Raji (cell line): ENCODE data around the gene NDUFS1.
A peak's percentile ranks its signal among the peaks of the same experiment; 100 is the strongest.

Experiments used
- POLR2A ChIP-seq: IDR thresholded peaks from 2 replicates; pipeline ENCODE4 v1.6.1; 2011; ENCODE audit warnings: low read depth, low read length, control low read depth; ENCODE audit not compliant: insufficient read depth

NDUFS1 gene

DNA sequence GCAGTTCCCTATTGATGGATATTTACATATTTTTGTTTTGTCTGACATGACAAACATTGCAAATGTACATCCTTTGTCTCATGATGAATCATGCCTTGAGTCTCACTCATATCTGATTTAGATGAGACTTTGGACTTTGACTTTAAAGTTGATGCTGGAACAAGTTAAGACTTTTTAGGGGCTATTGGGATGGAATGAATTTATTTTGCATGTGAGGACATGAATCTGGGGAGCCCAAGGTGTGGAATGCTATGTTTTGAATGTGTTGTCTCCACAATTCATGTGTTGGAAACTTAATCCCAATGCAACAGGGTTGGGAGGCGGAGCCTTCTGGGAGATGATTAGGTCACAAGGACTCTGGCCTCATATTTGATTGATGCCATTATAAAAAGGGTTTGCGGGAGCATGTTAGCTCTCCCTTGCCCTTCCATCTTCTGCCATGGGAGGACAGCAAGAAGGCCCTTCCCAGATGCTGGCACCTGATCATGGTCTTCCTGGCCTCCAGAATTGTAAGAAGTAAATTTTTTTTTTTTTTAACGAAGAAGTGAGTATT lies 44.1 kb downstream of the NDUFS1 start:
- no peak for TF ChIP-seq POLR2A

DNA sequence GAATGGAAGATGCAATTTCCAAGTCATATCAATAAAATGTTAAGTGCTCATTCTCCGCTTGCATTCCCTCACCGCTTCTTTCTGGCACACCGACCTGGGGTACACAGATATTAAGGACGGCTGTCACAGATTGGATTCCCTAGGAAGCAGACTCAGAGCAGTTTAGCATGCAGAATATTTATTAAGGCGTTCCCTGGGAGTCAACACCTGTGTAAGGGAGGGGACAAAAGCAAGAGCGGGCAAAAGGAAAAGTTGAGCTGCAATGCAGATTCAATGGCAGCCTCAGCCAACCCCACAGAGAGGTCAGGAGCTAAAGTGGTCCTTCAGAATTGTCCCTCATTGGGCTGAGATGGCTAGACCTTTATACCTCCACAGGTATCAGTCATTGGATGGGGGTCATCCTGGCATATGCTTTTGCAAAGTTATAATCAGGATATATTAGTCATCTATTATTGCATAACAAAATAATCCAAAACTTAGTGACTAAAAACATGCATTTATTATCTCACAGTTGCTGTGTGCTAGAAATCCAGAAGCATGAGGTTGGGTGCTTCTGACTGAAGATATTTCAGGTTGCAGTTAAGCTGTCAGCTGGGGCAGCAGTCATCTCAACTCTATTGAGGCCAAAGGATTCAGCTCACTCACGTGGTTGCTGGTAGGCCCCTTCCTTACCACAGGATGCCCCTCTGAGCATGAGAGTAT lies 46.2 kb downstream of the NDUFS1 start:
- TF ChIP-seq POLR2A, result no peak

DNA sequence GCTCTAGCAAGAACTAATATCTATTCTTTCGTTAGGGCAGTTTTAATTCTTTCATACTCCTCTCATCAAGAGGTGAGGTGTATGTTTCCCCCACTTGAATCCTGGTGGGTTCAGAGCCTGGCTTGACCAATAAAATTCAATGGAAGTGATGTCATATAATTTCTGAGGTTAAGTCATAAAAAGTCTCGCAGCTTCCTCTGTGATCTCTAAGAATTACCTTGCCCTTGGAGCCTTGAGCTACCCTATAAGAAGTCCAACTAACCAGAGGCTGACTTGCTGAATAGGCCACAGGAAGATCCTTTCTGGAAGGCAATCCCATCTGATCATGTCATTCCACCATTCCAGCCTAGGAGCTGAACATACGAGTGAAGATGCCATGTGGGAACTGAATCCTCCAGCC lies 47.1 kb downstream of the NDUFS1 start:
- no peak for TF ChIP-seq POLR2A

DNA sequence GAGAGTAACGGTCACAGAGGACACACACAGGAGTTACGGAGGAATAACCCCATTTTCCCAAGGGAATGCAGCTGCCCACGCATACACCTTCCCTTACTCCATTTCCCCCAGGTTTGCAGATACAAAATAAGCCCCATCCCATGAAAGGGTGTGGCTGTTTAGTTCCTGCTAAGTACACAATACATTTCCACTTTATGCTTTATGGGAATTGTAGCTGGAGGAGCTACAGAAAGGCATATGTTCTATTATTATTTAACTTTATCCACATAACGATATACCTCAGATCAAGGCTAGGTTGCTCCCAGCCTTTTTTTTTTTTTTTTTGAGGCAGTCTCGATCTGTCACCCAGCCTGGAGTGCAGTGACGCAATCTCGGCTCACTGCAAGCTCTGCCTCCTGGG lies 50.5 kb downstream of the NDUFS1 start:
- TF ChIP-seq POLR2A, result no peak

DNA sequence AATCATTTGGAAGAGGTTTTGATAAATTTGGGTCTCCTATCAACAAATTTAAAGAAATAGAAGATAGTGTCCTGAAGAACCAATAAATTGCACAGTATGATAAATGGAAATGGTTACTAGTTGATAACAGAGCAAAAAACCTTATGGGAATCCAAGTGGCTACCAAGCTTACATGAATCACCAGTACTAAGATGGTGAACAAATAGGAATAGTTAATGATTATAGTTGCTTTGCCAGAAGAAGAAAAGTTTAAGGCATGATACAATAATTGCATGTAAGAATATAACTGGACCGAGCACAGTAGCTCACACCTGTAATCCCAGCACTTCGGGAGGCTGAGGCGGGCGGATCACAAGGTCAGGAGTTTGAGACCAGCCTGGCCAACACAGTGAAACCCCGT lies 53.7 kb downstream of the NDUFS1 start:
- no peak for TF ChIP-seq POLR2A

DNA sequence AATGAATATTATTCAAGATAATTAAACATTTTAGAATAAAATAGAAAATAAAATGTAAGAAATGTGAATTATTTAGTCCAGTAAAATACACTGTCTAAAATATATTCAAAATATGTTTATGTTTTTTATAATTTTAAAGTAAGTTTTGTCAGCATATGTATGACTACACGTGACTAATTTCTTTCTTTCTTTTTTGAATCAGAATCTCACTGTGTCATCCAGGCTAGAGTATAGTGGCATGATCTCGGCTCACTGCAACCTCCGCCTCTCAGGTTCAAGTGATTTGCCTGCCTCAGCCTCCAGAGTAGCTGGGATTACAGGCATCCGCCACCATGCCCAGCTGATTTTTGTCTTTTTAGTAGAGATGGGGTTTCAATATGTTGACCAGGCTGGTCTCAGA lies 54.2 kb downstream of the NDUFS1 start:
- TF ChIP-seq POLR2A, result no peak

DNA sequence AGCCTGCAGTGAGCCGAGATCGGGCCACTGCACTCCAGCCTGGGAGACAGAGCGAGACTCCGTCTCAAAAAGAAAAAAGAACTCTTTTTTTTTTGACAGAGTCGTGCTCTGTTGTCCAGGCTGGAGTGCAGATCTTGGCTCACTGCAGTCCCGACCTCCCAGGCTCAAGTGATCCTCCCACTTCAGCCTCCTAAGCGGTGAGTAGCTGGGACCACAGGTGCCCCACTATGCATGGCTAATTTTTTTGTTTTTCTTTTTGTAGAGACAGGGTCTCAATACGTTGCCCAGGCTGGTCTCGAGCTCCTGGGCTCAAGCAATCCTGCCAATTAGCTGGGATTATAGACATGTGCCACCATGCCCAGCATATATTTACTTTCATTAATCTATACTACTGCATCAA lies 60.8 kb downstream of the NDUFS1 start:
- no peak for TF ChIP-seq POLR2A

DNA sequence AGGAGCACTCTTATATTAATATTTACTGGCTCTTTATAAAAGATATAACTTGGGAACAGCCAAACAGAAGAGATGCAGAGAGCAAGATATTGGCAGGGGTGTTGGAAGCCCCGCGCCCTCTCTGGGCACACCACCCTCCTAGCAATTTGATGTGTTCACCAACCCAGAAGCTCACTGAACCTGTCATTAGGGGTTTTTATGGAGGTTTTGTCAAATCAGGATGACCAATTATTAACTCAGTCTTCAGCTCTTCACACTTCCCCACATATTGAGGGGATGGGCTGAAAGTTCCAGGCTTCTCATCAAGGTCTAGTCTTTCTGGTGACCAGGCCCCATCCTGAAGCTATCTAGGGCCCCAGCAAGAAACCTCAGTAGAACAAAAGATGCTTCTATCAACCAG lies 62.4 kb downstream of the NDUFS1 start:
- no peak for TF ChIP-seq POLR2A

DNA sequence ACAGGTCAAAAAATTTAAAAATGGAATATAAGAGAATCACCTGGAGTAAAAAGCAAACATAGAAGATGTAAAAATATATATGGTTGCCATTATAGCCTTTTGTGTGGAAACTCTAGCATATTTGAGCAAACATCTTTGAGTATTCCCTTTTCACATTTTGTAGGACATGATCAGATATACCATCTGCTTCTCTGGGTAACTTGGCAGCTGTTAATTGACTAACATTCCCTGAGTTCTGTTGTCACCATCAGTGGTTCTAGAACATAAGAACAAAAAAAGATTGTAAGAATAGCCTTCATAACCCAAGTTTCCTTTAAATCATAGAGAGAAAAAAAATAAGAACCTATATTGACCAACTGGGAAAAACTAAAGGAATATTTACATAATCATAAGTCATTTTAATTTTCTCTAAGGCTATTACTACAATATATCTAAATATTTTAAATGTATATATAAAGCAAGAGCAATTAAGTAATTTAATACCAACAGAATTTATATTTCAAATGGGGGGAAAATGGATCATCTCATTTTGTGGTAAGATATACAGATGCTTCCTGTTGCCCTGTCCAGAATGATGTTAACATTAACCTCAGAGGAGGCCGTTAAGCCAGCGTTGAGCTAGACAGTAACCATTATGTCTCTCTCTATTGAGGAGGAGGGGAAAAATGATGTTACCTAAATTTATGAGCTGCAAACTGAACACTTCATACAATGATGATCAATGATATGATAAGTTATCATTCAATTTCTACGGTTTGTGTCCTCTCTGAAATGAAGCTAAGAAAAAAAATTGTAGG lies 63.5 kb downstream of the NDUFS1 start:
- TF ChIP-seq POLR2A, result no peak

DNA sequence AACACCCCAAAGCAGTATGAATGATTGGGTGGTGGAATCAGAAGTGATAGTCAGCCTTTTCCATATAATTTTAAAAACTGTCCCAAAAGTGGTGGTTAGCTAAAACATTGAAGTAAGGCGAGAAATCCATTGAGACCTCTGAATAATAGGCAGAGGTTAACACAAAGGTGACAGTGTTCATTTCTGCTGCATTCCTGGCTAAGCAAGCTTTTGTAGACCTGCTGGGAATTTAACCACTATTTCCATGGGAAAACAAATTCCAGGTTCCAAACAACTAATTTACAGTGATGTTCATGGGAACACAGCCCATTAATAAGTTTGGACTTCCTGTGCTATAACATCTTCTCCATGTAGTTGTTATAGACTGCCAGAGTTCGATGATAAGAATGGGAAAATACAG lies 66.9 kb downstream of the NDUFS1 start:
- no peak for TF ChIP-seq POLR2A

DNA sequence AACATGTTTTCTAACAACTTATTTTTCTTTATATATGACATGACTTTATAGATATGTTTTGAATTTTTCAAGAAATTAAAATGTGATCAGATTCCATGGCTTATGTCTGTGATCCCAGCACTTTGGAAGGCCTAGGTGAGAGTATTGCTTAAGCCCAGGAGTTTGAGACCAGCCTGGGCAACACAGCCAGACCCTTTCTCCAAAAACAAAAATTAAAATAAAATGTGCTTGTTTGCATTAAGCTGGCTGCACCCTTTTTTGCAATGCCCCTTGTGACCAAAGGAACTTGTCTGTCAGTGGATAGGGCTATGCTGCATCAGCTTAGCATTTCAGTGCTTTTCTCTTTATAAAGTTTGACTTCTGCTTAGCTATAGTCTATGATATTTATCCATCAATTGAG lies 71.0 kb downstream of the NDUFS1 start:
- TF ChIP-seq POLR2A, result no peak

DNA sequence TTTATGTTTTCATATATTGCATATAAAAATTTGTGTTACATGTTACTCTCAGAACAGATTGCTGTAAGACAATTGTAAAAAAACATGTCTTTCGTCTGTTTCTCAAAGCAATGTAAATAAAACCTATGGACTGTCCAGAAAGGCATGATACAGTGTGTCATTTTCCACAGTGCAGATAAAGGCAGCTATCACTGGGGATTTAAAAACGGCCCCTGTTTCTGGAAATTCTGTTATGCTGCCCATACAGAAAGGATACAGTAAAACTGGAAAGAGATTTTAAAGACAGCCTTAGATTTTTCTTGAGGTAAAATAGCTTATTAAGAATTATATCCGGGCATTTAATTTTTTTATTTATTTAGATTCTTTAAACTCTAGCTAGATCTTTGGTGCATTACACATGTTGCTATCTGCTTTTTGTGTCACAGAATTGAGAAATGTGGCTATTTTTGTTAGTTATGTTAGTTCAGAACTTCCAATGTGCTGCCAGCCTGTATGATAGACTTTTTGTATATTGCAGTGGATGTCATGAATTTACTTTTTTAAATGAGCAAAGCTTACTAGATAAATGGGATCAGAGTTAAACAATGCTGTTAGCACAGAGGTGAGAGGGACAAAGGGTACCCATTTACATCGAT lies 72.4 kb downstream of the NDUFS1 start:
- no peak for TF ChIP-seq POLR2A

DNA sequence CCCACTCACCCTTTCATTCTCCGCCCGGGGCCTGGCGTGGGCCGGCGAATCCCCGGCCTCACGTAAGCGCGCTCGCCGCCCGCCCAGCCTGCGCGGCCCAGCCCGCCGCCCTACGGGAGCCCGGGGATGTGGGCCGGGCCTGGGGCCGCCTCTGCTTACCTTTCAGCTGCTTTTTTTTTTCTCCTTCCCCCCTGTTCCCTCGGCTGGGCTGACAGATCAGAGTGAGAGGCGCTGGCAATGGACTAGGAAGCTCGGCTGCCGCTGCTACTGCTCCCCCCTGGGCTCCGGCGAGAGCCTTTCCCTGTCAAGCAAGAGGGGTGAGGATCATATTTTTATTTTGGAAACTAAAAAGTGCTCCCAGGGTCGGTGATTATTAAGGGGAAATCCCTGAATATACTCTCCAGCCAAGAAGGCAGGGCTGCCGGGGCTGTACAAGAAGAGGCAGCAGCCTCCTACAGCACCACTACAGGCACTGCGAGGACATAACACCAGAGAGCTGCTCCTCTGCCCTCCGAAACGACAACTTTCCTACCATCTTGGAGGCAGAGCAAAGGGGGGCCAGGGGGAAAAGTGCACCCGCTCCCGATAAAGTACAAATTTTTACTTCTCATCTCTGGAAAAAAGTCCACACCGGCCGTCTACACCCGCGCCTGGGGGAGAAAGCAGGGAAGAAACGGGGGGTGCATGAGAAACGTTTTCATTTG lies 73.3 kb downstream of the NDUFS1 start, which contains the start of gene INO80D:
Gene INO80D (minus strand): TSS at position 433 of the 704 bp plus-strand sequence. CDS start 23,158 bp downstream, outside the sequence.
- peak; percentile 68 for TF ChIP-seq POLR2A

DNA sequence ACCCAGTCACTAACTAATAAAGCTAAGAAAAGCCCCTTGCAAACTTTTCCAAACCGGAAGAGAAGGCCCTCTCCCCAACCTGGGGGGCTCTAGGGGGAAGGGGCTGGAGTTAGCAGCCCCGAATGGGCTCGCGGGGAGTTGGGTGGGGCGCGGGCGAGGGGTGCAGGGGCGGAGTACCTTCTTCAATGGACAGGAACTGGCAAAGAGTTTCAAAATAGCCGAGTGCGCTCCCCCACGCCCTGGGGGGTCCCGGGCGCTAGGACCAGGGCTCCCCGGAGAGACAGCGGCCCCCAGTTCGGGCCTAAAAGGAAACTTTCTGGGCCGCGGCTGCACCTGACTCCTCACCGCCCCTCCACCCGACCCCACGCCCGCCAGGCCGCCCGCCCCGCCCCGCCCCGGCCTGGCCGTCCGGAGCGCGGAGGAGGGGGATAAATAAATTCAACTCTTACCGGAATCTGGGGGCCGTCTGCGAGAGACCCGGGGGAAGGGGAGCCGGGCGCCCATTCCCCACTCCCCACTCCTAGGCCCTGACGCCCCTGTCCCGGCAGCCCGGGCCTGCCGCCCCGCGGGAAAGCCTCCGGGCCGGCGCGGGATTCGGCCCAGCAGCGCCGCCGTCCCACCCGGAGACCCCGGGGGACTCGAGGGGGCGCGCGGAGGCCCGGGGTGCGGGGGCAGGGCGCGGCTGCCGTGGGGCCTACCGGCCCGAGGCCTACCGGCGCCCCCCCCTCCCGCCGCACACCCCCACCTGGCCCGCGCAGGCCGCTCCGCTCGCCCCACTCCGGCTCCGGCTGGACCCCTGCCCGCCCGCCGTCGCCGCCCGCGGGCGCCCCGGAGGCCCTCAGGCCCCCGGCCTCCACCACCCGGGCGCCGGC lies 74.1 kb downstream of the NDUFS1 start:
- 0 out of 2 replicates have a peak, but pooled peaks have one; percentile 10 for TF ChIP-seq POLR2A

DNA sequence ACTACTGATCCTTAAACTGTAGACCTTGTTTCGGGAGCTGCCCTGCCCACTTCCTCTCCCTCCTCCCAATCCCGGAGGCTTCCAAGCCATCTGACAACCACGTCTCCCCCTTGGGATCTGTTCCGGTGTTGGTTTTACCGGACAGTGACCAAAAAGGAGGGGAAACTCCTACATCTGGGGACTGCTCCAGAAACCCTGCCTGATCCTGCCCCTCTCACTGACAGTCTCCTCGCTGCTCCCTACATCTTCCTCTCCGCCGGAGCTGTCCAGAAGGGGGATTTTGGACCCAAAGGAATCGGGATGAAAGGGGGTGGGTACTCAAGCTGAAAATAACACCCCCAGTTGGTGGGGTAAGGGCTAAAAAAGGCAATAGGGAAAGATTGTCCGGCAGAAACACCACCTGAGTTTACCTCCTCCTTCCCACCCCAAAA lies 74.8 kb downstream of the NDUFS1 start:
- TF ChIP-seq POLR2A, result no peak
